ENCODE data around the gene PSMA5. TPM values are rescaled to one million over a fixed set of nuclear protein-coding genes. Genes with fewer than 3 reads are reported as not detected.
"Not testable (repeated sequence)": the region's sequence is repeated elsewhere in the genome, so short reads cannot be mapped to it uniquely, and the experiment has no call there.

Gene PSMA5
- total and polyA plus RNA-seq, 2 experiments from 2014 or later, result 64.4 to 90.1 TPM

DNA sequence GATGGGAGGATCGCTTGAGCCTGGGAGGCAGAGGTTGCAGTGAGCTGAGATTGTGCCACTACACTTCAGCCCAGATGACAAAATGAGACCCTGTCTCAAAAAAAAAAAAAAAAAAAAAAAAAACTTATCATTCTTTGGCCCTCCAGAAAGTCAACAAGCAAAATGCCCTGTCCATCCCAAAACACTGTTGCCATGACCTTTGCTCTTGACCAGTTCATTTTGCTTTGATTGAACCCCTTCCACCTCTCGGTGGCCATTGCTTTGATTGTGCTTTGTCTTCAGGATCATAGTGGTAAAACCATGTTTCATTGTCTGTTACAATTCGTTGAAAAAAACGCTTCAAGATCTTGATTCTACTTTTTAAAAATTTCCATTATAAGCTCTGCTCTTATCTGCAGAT, 31.6 kb upstream of the PSMA5 start:
- Histone ChIP-seq H3K4me1 (ENCODE audit: insufficient read depth) (no peaks in the 10 kb centered on the region), H3K4me2 (no peak overlapping the region), H4K20me1 (ENCODE audit: insufficient read depth, poor library complexity, severe bottlenecking) (no peaks in the 10 kb centered on the region), H3K4me3 (no peak overlapping the region), H3K36me3 (replicated peaks; ENCODE audit: insufficient read depth, low read depth) (no peaks in the 10 kb centered on the region), H3K9me3 (ENCODE audit: low read depth) (no peaks in the 10 kb centered on the region), H3K79me2 (no peaks in the 10 kb centered on the region), H3K9me2 (replicated peaks; ENCODE audit: insufficient read depth) (no peaks in the 10 kb centered on the region), H3K27me3 (peaks cover 22% of the 10 kb centered on the region), H3K27ac (no peak overlapping the region), H2AFZ (no peak overlapping the region)
- WGBS (ENCODE audit: low lambda C conversion rate, missing lambda C conversion rate), result 86% methylated on average over 4 of the region's 4 CpGs
- TF ChIP-seq, protein P1, sequence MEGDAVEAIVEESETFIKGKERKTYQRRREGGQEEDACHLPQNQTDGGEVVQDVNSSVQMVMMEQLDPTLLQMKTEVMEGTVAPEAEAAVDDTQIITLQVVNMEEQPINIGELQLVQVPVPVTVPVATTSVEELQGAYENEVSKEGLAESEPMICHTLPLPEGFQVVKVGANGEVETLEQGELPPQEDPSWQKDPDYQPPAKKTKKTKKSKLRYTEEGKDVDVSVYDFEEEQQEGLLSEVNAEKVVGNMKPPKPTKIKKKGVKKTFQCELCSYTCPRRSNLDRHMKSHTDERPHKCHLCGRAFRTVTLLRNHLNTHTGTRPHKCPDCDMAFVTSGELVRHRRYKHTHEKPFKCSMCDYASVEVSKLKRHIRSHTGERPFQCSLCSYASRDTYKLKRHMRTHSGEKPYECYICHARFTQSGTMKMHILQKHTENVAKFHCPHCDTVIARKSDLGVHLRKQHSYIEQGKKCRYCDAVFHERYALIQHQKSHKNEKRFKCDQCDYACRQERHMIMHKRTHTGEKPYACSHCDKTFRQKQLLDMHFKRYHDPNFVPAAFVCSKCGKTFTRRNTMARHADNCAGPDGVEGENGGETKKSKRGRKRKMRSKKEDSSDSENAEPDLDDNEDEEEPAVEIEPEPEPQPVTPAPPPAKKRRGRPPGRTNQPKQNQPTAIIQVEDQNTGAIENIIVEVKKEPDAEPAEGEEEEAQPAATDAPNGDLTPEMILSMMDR (IDR thresholded peaks at IDR 0.05; ENCODE audit: poor library complexity), result no peak
- no peak for TF ChIP-seq EZH2 (IDR thresholded peaks at IDR 0.05; ENCODE audit: borderline replicate concordance)
- no peak for TF ChIP-seq EZH2phosphoT487 (IDR thresholded peaks at IDR 0.05; ENCODE audit: low read depth, severe bottlenecking, unreplicated experiment)
- no peak for DNase-seq (ENCODE audit: low spot score)

DNA sequence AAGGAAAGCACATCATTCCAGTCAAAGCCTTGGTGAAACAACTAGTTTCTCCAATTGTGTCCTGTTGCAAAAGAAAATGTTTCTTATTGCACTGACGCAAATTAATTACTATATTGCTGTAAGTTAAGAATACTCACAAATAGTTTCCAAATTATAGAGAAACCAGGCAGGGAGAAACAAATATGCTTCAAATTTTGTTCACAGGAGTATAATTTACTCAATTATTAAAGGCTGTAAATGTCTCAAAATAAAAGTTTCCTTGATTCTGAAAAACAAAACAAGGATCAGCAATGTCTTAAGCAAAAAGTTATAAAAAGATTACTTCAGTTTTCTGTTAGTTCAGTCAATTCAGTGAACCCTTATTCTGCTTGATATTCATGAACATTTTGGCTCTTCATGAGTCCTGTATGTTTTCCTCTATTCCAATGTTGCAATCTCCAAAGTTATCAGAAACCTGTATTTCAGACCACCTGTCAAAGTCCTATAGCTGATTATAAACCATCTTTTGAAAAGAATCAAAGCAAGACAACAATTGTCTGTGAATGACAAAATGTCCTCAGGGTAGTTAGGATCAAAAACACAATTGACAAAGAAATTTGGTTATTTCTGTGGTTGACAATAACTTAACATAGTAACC, 28.4 kb upstream of the PSMA5 start:
- H3K27me3 ChIP-seq, result peaks cover 8% of the 10 kb centered on the region
- H3K4me2 ChIP-seq, result no peak overlapping the region
- H4K20me1 ChIP-seq (ENCODE audit: insufficient read depth, poor library complexity, severe bottlenecking), result no peaks in the 10 kb centered on the region
- TF ChIP-seq EZH2 (IDR thresholded peaks at IDR 0.05; ENCODE audit: borderline replicate concordance), result no peak
- TF ChIP-seq, protein P1 (IDR thresholded peaks at IDR 0.05; ENCODE audit: poor library complexity), result no peak
- TF ChIP-seq EZH2phosphoT487 (IDR thresholded peaks at IDR 0.05; ENCODE audit: low read depth, severe bottlenecking, unreplicated experiment), result no peak
- H3K79me2 ChIP-seq, result no peaks in the 10 kb centered on the region
- H3K4me1 ChIP-seq (ENCODE audit: insufficient read depth), result no peaks in the 10 kb centered on the region
- H3K9me2 ChIP-seq (replicated peaks; ENCODE audit: insufficient read depth), result no peaks in the 10 kb centered on the region
- H2AFZ ChIP-seq, result no peak overlapping the region
- H3K4me3 ChIP-seq, result no peak overlapping the region
- no peaks in the 10 kb centered on the region for H3K9me3 ChIP-seq (ENCODE audit: low read depth)
- H3K27ac ChIP-seq, result no peak overlapping the region
- DNase-seq (ENCODE audit: low spot score), result no peak
- 90% methylated on average over 1 of the region's 1 CpG for WGBS (ENCODE audit: low lambda C conversion rate, missing lambda C conversion rate)
- H3K36me3 ChIP-seq (replicated peaks; ENCODE audit: insufficient read depth, low read depth), result no peaks in the 10 kb centered on the region

DNA sequence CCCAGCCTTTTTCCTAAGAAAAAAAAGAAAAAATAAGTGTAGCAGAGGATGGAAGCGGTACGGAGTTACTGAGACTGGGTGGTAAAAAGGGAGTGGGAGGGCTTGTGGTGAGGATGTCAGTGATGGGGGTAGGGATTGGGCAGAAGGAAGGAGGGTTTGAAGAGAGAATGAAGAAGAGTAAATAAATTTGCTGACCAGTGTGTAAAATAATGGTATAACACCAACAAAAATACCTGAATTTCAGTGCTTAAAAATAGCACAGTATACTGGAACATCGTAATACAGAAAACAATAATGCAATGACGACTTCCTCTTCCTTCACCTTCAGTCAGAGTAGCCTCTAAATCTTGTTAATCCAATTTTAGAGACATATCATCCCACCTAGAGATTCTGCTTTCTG, 21.3 kb upstream of the PSMA5 start:
- H2AFZ ChIP-seq, result no peak overlapping the region
- no peaks in the 10 kb centered on the region for H3K79me2 ChIP-seq
- TF ChIP-seq EZH2phosphoT487 (IDR thresholded peaks at IDR 0.05; ENCODE audit: low read depth, severe bottlenecking, unreplicated experiment), result no peak
- no peak for TF ChIP-seq EZH2 (IDR thresholded peaks at IDR 0.05; ENCODE audit: borderline replicate concordance)
- TF ChIP-seq, protein P1 (IDR thresholded peaks at IDR 0.05; ENCODE audit: poor library complexity), result no peak

DNA sequence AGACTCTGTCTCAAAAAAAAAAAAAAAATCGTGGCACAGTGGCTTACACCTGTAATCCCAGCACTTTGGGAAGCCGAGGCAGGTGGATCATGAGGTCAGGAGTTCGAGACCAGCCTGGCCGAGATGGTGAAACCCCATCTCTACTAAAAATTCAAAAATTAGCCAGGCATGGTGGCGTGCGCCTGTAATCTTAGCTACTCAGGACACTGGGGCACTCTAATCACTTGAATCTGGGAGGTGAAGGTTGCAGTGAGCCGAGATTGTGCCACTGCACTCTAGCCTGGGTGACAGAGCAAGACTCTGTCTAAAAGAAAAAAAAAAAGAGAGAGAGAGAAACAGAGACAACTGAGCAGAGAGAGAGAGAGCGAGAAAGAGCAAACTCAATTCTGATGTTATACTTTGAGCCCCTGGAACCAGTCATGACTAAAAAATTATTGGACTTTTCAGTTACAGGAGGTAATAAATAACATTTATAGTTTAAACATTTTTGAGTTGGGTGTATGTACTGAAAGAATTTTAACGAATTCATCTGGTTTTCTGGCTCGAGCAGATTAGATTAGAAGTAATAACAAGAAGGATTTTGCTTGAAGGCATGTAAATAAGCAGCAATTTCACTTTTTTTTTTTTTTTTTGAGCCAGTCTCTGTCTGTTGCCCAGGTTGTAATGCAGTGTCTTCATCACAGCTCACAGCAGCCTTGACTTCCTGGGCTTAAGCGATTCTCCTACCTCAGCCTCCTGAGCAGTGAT, 19.9 kb upstream of the PSMA5 start:
- H2AFZ ChIP-seq; H3K27ac ChIP-seq; H3K4me1 ChIP-seq (ENCODE audit: insufficient read depth); H3K4me3 ChIP-seq; H3K4me2 ChIP-seq; DNase-seq (ENCODE audit: low spot score); H3K36me3 ChIP-seq (replicated peaks; ENCODE audit: insufficient read depth, low read depth); H3K9me2 ChIP-seq (replicated peaks; ENCODE audit: insufficient read depth); H3K79me2 ChIP-seq; H3K9me3 ChIP-seq (ENCODE audit: low read depth); H4K20me1 ChIP-seq (ENCODE audit: insufficient read depth, poor library complexity, severe bottlenecking): not testable (repeated sequence)
- peaks cover 19% of the 10 kb centered on the region for H3K27me3 ChIP-seq
- WGBS (ENCODE audit: low lambda C conversion rate, missing lambda C conversion rate), result 65% methylated on average over 11 of the region's 11 CpGs

More for the DNA sequence above, 21.3 kb upstream of the PSMA5 start:
- no peaks in the 10 kb centered on the region for H3K4me1 ChIP-seq (ENCODE audit: insufficient read depth)
- no peaks in the 10 kb centered on the region for H3K36me3 ChIP-seq (replicated peaks; ENCODE audit: insufficient read depth, low read depth)
- no peaks in the 10 kb centered on the region for H4K20me1 ChIP-seq (ENCODE audit: insufficient read depth, poor library complexity, severe bottlenecking)
- DNase-seq (ENCODE audit: low spot score), result no peak
- WGBS (ENCODE audit: low lambda C conversion rate, missing lambda C conversion rate), result 77% methylated on average over 4 of the region's 4 CpGs
- no peak overlapping the region for H3K27ac ChIP-seq
- H3K27me3 ChIP-seq, result peaks cover 12% of the 10 kb centered on the region
- H3K9me3 ChIP-seq (ENCODE audit: low read depth), result no peaks in the 10 kb centered on the region
- H3K4me3 ChIP-seq, result no peak overlapping the region
- H3K9me2 ChIP-seq (replicated peaks; ENCODE audit: insufficient read depth), result no peaks in the 10 kb centered on the region
- H3K4me2 ChIP-seq, result no peak overlapping the region
